ENCODE measurements around the gene SHB.

The SHB gene

GRCh38 chr9:37984672-37985611, 84.1 kb downstream of the SHB start:
- DNase-seq = no peak

GRCh38 chr9:37984278-37984671, 84.8 kb downstream of the SHB start:
- no peak for DNase-seq

- DNase-seq = no peak
These were observed 85.5 kb downstream of the SHB start for GRCh38 chr9:37983381-37984067.

GRCh38 chr9:37979844-37980243, 89.2 kb downstream of the SHB start:
- no peak for DNase-seq

GRCh38 chr9:37978983-37979382, 90.0 kb downstream of the SHB start:
- no peak for DNase-seq

- DNase-seq = no peak
These were observed 90.6 kb downstream of the SHB start for GRCh38 chr9:37978481-37978864.

- DNase-seq = no peak
These were observed 91.1 kb downstream of the SHB start for GRCh38 chr9:37977851-37978480.

- DNase-seq = no peak
These were observed 92.1 kb downstream of the SHB start for GRCh38 chr9:37976714-37977477.

GRCh38 chr9:37975639-37976038, 93.4 kb downstream of the SHB start:
- DNase-seq = no peak

- DNase-seq = no peak
These were observed 94.4 kb downstream of the SHB start for GRCh38 chr9:37974506-37975173.

GRCh38 chr9:37972351-37972848, 96.6 kb downstream of the SHB start:
- DNase-seq = no peak

- no peak for DNase-seq
These were observed 97.3 kb downstream of the SHB start for GRCh38 chr9:37971691-37972090.

GRCh38 chr9:37971108-37971459, 97.9 kb downstream of the SHB start:
- DNase-seq = no peak

GRCh38 chr9:37970301-37971107, 98.5 kb downstream of the SHB start:
- no peak for DNase-seq

- no peak for DNase-seq
These were observed 99.3 kb downstream of the SHB start for GRCh38 chr9:37969558-37970300.

GRCh38 chr9:37969130-37969529, 99.9 kb downstream of the SHB start:
- no peak for DNase-seq

- DNase-seq = no peak
These were observed 100.8 kb downstream of the SHB start for GRCh38 chr9:37968228-37968701.

- no peak for DNase-seq
These were observed 101.3 kb downstream of the SHB start for GRCh38 chr9:37967761-37968080.

- DNase-seq = no peak
These were observed 101.8 kb downstream of the SHB start for GRCh38 chr9:37967014-37967760.
